ENCODE measurements around the gene ALPP. TPM values are rescaled to one million over a fixed set of nuclear protein-coding genes. Genes with fewer than 3 reads are reported as not detected.
"Not testable (repeated sequence)": the region's sequence is repeated elsewhere in the genome, so short reads cannot be mapped to it uniquely, and the experiment has no call there.

ALPP gene
- total and polyA plus RNA-seq, 2 of the 13 experiments (the other 11 are each of a cell fraction or from before 2014, with no cell fraction given), result not detected

- peak; percentile 68 for TF ChIP-seq ZBTB38 (CRISPR knock-in tag; IDR thresholded peaks at IDR 0.05)
Observed at GRCh38 chr2:232333361-232334135, 45.0 kb upstream of the ALPP start (continued).

DNA sequence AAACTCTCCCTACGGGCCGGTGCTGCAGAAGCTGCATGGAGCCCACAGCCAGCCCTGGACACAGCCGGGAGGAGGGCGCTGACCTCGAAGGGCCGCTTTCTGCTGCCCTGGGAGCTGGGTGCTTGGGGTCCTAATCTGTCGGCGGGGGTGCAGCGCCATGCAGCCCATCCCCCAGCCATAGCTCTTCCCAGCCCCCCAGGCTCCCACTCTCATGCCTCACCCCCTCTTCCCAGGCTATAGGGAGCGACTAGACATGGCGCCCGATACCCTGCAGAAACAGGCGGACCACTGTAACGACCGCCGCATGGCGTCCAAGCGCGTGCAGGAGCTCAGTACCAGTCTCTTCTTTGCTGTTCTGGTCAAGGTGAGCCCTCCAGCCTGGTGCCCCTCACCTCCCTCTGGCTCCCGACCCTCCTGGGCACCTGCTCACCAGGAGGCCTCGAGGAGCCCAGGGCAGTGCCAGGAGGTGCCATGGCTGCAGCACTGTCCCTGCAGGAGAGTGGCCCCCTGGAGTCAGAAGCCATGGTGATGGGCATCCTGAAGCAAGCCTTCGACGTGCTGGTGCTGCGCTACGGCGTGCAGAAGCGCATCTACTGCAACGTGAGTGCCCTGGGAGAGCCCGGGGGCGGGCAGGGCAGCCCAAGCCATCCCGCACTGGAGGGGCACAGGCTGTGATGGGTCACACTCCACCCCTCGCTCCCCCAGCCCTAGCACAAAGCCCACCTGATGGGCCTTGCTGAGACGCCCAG is 44.2 kb upstream of the ALPP start:
- H3K79me2 ChIP-seq (ENCODE audit: insufficient read depth, low read length); FAIRE-seq; ATAC-seq; POLR2A ChIA-PET; in situ Hi-C loops (cut with HindIII; ENCODE audit: extremely low pct_ligation_motif_present, low pct_unique_long_range_greater_than_20kb); H3K4me1 ChIP-seq (ENCODE audit: insufficient read depth, low read length); H3K27me3 ChIP-seq (ENCODE audit: control insufficient read depth in 1 of 2, insufficient read depth in 2 of 2, low read length in 2 of 2); H3K27ac ChIP-seq (ENCODE audit: extremely low read length, insufficient read depth, low read length); H3K9me3 ChIP-seq (ENCODE audit: low read length); intact Hi-C loops (cut with micrococcal nuclease; ENCODE audit: unreplicated experiment); H4K20me1 ChIP-seq (ENCODE audit: insufficient read depth, low read length); H3K36me3 ChIP-seq (replicated peaks in 1 of 2; ENCODE audit: control insufficient read depth in 1 of 2, insufficient read depth in 2 of 2, low read length in 2 of 2); CTCF ChIA-PET (ENCODE audit: low intra/inter-chr PET ratio, low total read pairs); H3K9ac ChIP-seq (ENCODE audit: insufficient read depth, low read depth, low read length); H3K4me2 ChIP-seq (ENCODE audit: low read depth, low read length); DNase-seq (ENCODE audit: low spot score); H2AFZ ChIP-seq (ENCODE audit: low read length); H3K4me3 ChIP-seq (replicated peaks in 1 of 3; ENCODE audit: insufficient read depth in 1 of 3, low read depth in 2 of 3, low read length in 3 of 3); BruUV-seq (replicated peaks): not testable (repeated sequence)
- 90% methylated on average over 12 of the region's 33 CpGs for WGBS (ENCODE audit: low lambda C conversion rate)

GRCh38 chr2:232334885-232335205 is 43.7 kb upstream of the ALPP start:
- intact Hi-C loops (cut with micrococcal nuclease; ENCODE audit: unreplicated experiment); ATAC-seq; H3K4me1 ChIP-seq (ENCODE audit: insufficient read depth, low read length); H4K20me1 ChIP-seq (ENCODE audit: insufficient read depth, low read length); FAIRE-seq; BruUV-seq (replicated peaks); H3K4me2 ChIP-seq (ENCODE audit: low read depth, low read length); POLR2A ChIA-PET; CTCF ChIA-PET (ENCODE audit: low intra/inter-chr PET ratio, low total read pairs); H3K9ac ChIP-seq (ENCODE audit: insufficient read depth, low read depth, low read length); DNase-seq (ENCODE audit: low spot score); H3K36me3 ChIP-seq (replicated peaks in 1 of 2; ENCODE audit: control insufficient read depth in 1 of 2, insufficient read depth in 2 of 2, low read length in 2 of 2); H3K9me3 ChIP-seq (ENCODE audit: low read length); H3K4me3 ChIP-seq (replicated peaks in 1 of 3; ENCODE audit: insufficient read depth in 1 of 3, low read depth in 2 of 3, low read length in 3 of 3); H3K27ac ChIP-seq (ENCODE audit: extremely low read length, insufficient read depth, low read length); in situ Hi-C loops (cut with HindIII; ENCODE audit: extremely low pct_ligation_motif_present, low pct_unique_long_range_greater_than_20kb); H3K79me2 ChIP-seq (ENCODE audit: insufficient read depth, low read length); H2AFZ ChIP-seq (ENCODE audit: low read length); H3K27me3 ChIP-seq (ENCODE audit: control insufficient read depth in 1 of 2, insufficient read depth in 2 of 2, low read length in 2 of 2): not testable (repeated sequence)
- WGBS (ENCODE audit: low lambda C conversion rate), result 94% methylated on average over 6 of the region's 6 CpGs
